ENCODE measurements around the gene MAVS. TPM values are rescaled to one million over a fixed set of nuclear protein-coding genes. Genes with fewer than 3 reads are reported as not detected.

Gene MAVS
- total and polyA plus RNA-seq, 9 of the 15 experiments (the other 6 are each of a cell fraction or from before 2014, with no cell fraction given): 1.6 to 22.0 (median 11.3) TPM

DNA sequence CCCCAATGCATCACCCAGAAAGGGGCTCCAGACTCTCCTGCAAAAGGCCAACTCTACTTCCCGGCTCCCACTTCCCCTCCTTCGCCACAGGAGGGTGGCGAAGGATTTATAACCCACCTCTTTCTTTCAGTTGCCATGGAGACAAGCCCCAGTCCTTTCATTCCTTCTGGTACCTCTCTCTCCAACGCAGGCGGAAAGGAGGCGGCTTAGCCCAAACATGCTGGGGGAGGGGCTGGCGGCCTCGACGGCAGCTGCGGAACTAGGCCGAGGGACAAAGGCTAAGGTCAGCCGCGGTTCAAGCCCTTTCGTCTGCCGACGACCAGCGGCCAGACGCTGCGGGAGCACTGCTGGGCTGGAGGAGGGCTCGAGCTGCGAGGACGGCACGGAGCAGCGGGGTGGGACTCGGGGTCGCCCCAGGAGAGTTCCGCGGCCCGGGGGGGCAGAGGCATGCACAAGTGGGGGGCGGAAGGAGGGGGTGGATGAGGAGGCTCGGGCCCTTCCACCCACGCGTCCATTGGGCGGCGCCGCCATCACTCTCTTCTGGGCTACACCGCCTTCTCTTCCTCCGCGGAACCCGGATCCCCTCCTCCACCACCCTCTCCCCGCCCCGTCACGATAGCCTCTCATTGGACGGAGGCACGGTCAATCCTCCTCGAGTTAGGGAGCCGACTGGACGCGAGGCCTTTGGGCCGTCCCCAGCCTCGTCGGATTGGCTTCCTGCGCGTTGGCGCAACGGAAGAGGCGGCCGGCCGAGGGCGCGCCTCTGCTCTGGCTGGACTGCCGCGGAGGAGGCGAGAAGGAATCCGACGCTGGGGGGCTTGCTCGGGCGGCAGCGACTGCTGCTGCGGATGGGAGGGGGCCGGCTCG lies 42.2 kb downstream of the MAVS start, which contains the start of gene PANK2 (continued):
- TF ChIP-seq ZFX (CRISPR knock-in tag; IDR thresholded peaks at IDR 0.05) (peak; percentile 70), ZNF75A (CRISPR knock-in tag; IDR thresholded peaks at IDR 0.05) (no peak), SMARCA4 (IDR thresholded peaks at IDR 0.05) (0 out of 2 replicates have a peak, but pooled peaks have one; percentile 14), KHSRP (IDR thresholded peaks at IDR 0.05) (no peak), PHTF2 (CRISPR knock-in tag; IDR thresholded peaks at IDR 0.05) (no peak), ZNF143 (CRISPR knock-in tag; IDR thresholded peaks at IDR 0.05) (no peak), ZNF175 (CRISPR knock-in tag; IDR thresholded peaks at IDR 0.05; ENCODE audit: low read depth) (no peak), RBFOX2 (IDR thresholded peaks at IDR 0.05; ENCODE audit: low read depth, low read length) (peak; percentile 96), POLR2H (tag; IDR thresholded peaks at IDR 0.05; ENCODE audit: low read depth) (peak; percentile 41; the same call in 1 of the 2 replicates), MAZ (CRISPR knock-in tag; conservative IDR thresholded peaks at IDR 0.05 in 1 of 2, IDR thresholded peaks at IDR 0.05 in 1 of 2) (peak; percentile 86 to 89)
- TF ChIP-seq, protein P1, sequence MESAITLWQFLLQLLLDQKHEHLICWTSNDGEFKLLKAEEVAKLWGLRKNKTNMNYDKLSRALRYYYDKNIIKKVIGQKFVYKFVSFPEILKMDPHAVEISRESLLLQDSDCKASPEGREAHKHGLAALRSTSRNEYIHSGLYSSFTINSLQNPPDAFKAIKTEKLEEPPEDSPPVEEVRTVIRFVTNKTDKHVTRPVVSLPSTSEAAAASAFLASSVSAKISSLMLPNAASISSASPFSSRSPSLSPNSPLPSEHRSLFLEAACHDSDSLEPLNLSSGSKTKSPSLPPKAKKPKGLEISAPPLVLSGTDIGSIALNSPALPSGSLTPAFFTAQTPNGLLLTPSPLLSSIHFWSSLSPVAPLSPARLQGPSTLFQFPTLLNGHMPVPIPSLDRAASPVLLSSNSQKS (CRISPR knock-in tag; IDR thresholded peaks at IDR 0.05): no peak
- TF ChIP-seq, protein P2, sequence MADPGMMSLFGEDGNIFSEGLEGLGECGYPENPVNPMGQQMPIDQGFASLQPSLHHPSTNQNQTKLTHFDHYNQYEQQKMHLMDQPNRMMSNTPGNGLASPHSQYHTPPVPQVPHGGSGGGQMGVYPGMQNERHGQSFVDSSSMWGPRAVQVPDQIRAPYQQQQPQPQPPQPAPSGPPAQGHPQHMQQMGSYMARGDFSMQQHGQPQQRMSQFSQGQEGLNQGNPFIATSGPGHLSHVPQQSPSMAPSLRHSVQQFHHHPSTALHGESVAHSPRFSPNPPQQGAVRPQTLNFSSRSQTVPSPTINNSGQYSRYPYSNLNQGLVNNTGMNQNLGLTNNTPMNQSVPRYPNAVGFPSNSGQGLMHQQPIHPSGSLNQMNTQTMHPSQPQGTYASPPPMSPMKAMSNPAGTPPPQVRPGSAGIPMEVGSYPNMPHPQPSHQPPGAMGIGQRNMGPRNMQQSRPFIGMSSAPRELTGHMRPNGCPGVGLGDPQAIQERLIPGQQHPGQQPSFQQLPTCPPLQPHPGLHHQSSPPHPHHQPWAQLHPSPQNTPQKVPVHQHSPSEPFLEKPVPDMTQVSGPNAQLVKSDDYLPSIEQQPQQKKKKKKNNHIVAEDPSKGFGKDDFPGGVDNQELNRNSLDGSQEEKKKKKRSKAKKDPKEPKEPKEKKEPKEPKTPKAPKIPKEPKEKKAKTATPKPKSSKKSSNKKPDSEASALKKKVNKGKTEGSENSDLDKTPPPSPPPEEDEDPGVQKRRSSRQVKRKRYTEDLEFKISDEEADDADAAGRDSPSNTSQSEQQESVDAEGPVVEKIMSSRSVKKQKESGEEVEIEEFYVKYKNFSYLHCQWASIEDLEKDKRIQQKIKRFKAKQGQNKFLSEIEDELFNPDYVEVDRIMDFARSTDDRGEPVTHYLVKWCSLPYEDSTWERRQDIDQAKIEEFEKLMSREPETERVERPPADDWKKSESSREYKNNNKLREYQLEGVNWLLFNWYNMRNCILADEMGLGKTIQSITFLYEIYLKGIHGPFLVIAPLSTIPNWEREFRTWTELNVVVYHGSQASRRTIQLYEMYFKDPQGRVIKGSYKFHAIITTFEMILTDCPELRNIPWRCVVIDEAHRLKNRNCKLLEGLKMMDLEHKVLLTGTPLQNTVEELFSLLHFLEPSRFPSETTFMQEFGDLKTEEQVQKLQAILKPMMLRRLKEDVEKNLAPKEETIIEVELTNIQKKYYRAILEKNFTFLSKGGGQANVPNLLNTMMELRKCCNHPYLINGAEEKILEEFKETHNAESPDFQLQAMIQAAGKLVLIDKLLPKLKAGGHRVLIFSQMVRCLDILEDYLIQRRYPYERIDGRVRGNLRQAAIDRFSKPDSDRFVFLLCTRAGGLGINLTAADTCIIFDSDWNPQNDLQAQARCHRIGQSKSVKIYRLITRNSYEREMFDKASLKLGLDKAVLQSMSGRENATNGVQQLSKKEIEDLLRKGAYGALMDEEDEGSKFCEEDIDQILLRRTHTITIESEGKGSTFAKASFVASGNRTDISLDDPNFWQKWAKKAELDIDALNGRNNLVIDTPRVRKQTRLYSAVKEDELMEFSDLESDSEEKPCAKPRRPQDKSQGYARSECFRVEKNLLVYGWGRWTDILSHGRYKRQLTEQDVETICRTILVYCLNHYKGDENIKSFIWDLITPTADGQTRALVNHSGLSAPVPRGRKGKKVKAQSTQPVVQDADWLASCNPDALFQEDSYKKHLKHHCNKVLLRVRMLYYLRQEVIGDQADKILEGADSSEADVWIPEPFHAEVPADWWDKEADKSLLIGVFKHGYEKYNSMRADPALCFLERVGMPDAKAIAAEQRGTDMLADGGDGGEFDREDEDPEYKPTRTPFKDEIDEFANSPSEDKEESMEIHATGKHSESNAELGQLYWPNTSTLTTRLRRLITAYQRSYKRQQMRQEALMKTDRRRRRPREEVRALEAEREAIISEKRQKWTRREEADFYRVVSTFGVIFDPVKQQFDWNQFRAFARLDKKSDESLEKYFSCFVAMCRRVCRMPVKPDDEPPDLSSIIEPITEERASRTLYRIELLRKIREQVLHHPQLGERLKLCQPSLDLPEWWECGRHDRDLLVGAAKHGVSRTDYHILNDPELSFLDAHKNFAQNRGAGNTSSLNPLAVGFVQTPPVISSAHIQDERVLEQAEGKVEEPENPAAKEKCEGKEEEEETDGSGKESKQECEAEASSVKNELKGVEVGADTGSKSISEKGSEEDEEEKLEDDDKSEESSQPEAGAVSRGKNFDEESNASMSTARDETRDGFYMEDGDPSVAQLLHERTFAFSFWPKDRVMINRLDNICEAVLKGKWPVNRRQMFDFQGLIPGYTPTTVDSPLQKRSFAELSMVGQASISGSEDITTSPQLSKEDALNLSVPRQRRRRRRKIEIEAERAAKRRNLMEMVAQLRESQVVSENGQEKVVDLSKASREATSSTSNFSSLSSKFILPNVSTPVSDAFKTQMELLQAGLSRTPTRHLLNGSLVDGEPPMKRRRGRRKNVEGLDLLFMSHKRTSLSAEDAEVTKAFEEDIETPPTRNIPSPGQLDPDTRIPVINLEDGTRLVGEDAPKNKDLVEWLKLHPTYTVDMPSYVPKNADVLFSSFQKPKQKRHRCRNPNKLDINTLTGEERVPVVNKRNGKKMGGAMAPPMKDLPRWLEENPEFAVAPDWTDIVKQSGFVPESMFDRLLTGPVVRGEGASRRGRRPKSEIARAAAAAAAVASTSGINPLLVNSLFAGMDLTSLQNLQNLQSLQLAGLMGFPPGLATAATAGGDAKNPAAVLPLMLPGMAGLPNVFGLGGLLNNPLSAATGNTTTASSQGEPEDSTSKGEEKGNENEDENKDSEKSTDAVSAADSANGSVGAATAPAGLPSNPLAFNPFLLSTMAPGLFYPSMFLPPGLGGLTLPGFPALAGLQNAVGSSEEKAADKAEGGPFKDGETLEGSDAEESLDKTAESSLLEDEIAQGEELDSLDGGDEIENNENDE (IDR thresholded peaks at IDR 0.05; ENCODE audit: low read depth, low read length): no peak
- TF ChIP-seq, protein P3, sequence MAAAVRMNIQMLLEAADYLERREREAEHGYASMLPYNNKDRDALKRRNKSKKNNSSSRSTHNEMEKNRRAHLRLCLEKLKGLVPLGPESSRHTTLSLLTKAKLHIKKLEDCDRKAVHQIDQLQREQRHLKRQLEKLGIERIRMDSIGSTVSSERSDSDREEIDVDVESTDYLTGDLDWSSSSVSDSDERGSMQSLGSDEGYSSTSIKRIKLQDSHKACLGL (CRISPR knock-in tag; IDR thresholded peaks at IDR 0.05; ENCODE audit: borderline replicate concordance, poor library complexity, severe bottlenecking): no peak
